A673 (cell line): ENCODE data around the gene FOXI1. TPM values are rescaled to one million over a fixed set of nuclear protein-coding genes. Genes with fewer than 3 reads are reported as not detected.

Experiments used
- BruUV-seq: library from RNA; stranded (reverse); fragments of 400-500 nt; replicated peaks from 2 replicates; lab custom pipeline; 2021; lab: Mats Ljungman, UMichigan
- CTCF ChIA-PET: fragments of 300-600 bp; sonication (Branson Sonifier 250); formaldehyde crosslinking; loops from one replicate; lab custom pipeline; 2022; ENCODE audit warnings: antibody characterized with exemption; lab: Charles Lee
- POLR2A ChIA-PET: fragments of 300-600 bp; sonication (Branson Sonifier 250); formaldehyde crosslinking; loops from one replicate; lab custom pipeline; 2022; ENCODE audit warnings: antibody characterized with exemption; ENCODE audit not compliant: low non-redundant PET; lab: Charles Lee
- DNase-seq: peaks from one replicate; pipeline ENCODE4 v3.0.0-alpha.2; 2015; ENCODE audit warnings: low spot score
- H3K27ac ChIP-seq: fragments of 200-600 bp; sonication (generic); 2 replicates; pipeline ENCODE4 v1.5.1; 2016; ENCODE audit warnings: mixed run types, low read depth, mild to moderate bottlenecking, mixed read lengths, antibody characterized with exemption, low read length; ENCODE audit not compliant: poor library complexity, severe bottlenecking
- H3K27me3 ChIP-seq: fragments of 200-600 bp; sonication (generic); replicated peaks from 2 replicates; pipeline ENCODE4 v1.6.1; 2017; ENCODE audit warnings: mixed run types, low read depth, mild to moderate bottlenecking, mixed read lengths, antibody characterized with exemption, low read length; ENCODE audit not compliant: insufficient read depth, poor library complexity
- H3K36me3 ChIP-seq: fragments of 200-600 bp; sonication (generic); 2 replicates; pipeline ENCODE4 v1.6.1; 2016; ENCODE audit warnings: mixed run types, mild to moderate bottlenecking, mixed read lengths, antibody characterized with exemption, low read length; ENCODE audit not compliant: insufficient read depth, poor library complexity, severe bottlenecking
- H3K4me1 ChIP-seq: fragments of 200-600 bp; sonication (generic); 2 replicates; pipeline ENCODE4 v1.6.1; 2017; ENCODE audit warnings: mixed run types, mild to moderate bottlenecking, mixed read lengths, antibody characterized with exemption, low read length; ENCODE audit not compliant: insufficient read depth, poor library complexity, severe bottlenecking
- H3K4me3 ChIP-seq: fragments of 200-600 bp; sonication (generic); 2 replicates; pipeline ENCODE4 v1.5.1; 2016; ENCODE audit warnings: low read depth, mixed run types, mild to moderate bottlenecking, mixed read lengths, low read length; ENCODE audit not compliant: poor library complexity, severe bottlenecking
- H3K9me3 ChIP-seq: fragments of 200-600 bp; sonication (generic); 2 replicates; pipeline ENCODE4 v1.6.1; 2016; ENCODE audit warnings: mixed run types, low read depth, mild to moderate bottlenecking, mixed read lengths, antibody characterized with exemption, low read length; ENCODE audit not compliant: poor library complexity, severe bottlenecking
- EZH2 ChIP-seq: fragments of 200-600 bp; sonication (generic); IDR thresholded peaks from 2 replicates; pipeline ENCODE4 v1.6.1; 2017; ENCODE audit warnings: borderline replicate concordance, low read depth, mild to moderate bottlenecking, mixed read lengths, antibody characterized with exemption, low read length; ENCODE audit not compliant: poor library complexity, severe bottlenecking
- intact Hi-C: fragments of 100-400 bp; cut with micrococcal nuclease; formaldehyde crosslinking; loops from one replicate; pipeline ENCODE4 v1.10.0; 2022; ENCODE audit not compliant: unreplicated experiment
- total RNA-seq: library from RNA; stranded (reverse); gene quantifications from 2 replicates; pipeline ENCODE4 v1.2.3, GENCODE V29; 2021
- TF ChIP-seq, protein P1 (sequence below): fragments of 300-800, 200-600 bp; sonication (generic); conservative IDR thresholded peaks from 2 replicates; pipeline ENCODE4 v1.5.1; 2017; ENCODE audit warnings: low read depth, mild to moderate bottlenecking, antibody characterized with exemption, low read length, moderate library complexity, mixed read lengths

FOXI1 gene
- total RNA-seq, 1 experiment from 2014 or later = not detected

DNA sequence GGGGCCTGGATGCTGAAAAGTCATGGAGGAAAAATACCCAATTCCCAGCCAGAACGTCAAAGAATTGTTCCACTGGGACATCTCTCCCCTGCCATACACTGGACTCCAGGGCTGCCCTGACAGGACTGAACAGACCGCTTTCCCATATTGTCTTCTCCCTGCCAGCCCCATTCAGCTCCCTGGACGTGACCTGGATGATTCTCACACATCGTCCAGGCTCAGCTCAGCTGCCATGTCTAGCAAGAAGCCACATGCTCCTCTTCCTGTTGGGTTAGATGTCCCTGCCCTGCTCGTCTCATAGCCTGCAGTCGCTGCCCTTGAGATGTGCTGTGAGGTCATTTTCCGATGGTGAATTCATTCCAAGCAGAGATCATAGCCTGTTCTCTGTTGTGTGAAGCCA lies 37.4 kb downstream of the FOXI1 start:
- ChIA-PET CTCF (interaction anchor here (1.2 kb wide), 1 partner anchor 73 kb away, joined by 3 read pairs; no protein-coding TSS in a partner anchor), POLR2A (no interaction called here)
- no peak overlapping the region for H3K4me3 ChIP-seq
- H3K4me1 ChIP-seq = no peaks in the 10 kb centered on the region
- intact Hi-C loops = no loop called here
- H3K27me3 ChIP-seq = no peaks in the 10 kb centered on the region
- BruUV-seq = no TSS peak
- H3K27ac ChIP-seq = no peak overlapping the region
- no peak for DNase-seq
- TF ChIP-seq EZH2 = no peak
- TF ChIP-seq, protein P1, sequence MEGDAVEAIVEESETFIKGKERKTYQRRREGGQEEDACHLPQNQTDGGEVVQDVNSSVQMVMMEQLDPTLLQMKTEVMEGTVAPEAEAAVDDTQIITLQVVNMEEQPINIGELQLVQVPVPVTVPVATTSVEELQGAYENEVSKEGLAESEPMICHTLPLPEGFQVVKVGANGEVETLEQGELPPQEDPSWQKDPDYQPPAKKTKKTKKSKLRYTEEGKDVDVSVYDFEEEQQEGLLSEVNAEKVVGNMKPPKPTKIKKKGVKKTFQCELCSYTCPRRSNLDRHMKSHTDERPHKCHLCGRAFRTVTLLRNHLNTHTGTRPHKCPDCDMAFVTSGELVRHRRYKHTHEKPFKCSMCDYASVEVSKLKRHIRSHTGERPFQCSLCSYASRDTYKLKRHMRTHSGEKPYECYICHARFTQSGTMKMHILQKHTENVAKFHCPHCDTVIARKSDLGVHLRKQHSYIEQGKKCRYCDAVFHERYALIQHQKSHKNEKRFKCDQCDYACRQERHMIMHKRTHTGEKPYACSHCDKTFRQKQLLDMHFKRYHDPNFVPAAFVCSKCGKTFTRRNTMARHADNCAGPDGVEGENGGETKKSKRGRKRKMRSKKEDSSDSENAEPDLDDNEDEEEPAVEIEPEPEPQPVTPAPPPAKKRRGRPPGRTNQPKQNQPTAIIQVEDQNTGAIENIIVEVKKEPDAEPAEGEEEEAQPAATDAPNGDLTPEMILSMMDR = no peak
- H3K9me3 ChIP-seq = no peaks in the 10 kb centered on the region
- H3K36me3 ChIP-seq = no peaks in the 10 kb centered on the region

DNA sequence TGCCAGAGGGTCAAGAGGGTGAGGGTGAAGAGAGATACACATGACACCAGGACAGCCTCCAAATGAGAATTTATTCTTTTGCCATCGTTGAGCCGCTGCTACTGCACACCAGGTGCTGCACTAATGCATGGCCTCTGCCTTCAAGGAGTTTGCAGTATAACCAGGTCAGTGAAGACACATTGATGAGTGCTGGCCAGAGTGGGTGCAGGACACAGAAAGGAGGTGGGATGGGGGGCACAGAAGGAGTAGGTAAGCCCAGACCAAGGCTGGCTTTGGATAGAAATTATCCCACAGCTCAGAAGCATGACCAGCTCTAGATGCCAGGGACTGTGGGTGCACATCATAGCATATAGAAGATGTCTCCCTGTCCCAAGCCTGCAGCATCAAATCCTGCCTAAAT lies 38.0 kb downstream of the FOXI1 start:
- TF ChIP-seq, protein P1 = no peak
- no peak for TF ChIP-seq EZH2
- intact Hi-C loops = no loop called here
- H3K36me3 ChIP-seq = no peaks in the 10 kb centered on the region
- no peak overlapping the region for H3K4me3 ChIP-seq
- no TSS peak for BruUV-seq
- no peaks in the 10 kb centered on the region for H3K9me3 ChIP-seq
- ChIA-PET CTCF (interaction anchor here (0.6 kb wide), 1 partner anchor 39 kb away, joined by 7 read pairs; no protein-coding TSS in a partner anchor), POLR2A (no interaction called here)
- no peaks in the 10 kb centered on the region for H3K4me1 ChIP-seq
- DNase-seq = no peak
- H3K27ac ChIP-seq = no peak overlapping the region
- H3K27me3 ChIP-seq = no peaks in the 10 kb centered on the region

DNA sequence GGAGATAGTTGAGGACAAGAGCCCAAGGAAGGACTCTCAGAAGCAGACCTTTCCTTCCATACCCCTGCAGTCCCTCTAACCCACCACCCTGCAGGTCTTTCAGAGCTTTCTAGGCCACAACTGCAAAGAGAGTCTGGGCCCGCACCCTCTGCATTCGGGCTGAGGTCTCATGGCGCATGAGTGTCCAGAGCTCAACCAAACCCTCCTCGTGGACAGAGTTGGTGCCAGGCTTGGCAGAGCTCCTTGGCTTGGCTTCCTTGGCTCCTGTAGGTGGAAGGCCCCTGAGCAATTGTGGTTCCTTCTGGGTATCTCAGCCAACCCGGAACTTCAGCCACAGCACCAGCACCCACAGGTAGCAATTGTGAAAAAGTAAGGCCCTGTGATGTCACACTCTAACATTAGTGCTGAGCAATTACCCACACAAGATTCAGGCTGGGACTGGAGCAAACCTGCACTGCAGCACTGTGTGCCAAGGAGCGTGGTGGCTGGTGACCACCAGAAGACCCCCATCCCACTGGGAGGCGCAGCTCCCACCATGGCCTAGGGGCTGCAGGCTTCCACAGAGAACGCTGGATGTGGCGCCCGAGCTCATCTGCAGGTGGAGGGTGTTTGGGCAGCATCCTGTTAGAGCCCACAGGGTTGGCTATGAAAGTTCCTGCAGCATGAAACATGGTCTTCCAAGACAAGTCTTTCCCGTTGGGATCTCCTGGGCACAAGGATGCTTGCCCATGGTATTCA lies 38.8 kb downstream of the FOXI1 start:
- TF ChIP-seq, protein P1 = no peak
- no peak for TF ChIP-seq EZH2
- no peaks in the 10 kb centered on the region for H3K36me3 ChIP-seq
- no peaks in the 10 kb centered on the region for H3K4me1 ChIP-seq
- ChIA-PET CTCF (no interaction called here), POLR2A (no interaction called here)
- H3K27me3 ChIP-seq = no peaks in the 10 kb centered on the region
- H3K9me3 ChIP-seq = no peaks in the 10 kb centered on the region
- no peak overlapping the region for H3K27ac ChIP-seq
- DNase-seq = no peak
- intact Hi-C loops = no loop called here
- no TSS peak for BruUV-seq
- H3K4me3 ChIP-seq = no peak overlapping the region
